Measurements from ENCODE around the gene FOXJ2. TPM values are rescaled to one million over a fixed set of nuclear protein-coding genes. Genes with fewer than 3 reads are reported as not detected.

FOXJ2 gene
- total RNA-seq, 4 donors from 2014 or later = 17.4 to 29.0 (median 23.9) TPM

DNA sequence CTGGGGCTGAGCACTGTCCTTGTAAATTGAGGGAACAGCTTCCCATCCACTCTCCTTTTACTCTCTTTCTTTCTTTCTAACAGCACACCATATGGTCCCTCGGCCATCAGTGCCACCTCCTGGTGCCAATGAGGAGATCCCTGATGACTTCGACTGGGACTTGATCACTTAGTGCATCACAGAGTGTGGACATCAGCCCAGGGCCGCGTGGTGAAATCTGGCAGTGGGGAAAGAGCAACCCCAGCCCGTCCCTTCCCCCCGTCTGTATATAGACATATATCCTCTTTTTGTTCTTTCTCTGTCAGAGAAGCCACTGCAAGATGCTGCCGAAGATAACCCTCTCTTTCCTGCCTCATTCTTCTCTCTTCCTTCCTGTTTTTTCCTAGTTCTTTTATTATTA, 20.2 kb downstream of the FOXJ2 start:
- intact Hi-C loops (cut with DNase I) = no loop called here
- 72% methylated on average over 7 of the region's 7 CpGs for WGBS
- H3K36me3 ChIP-seq = peaks cover 59 to 89% (median 83%) of the 10 kb centered on the region in 4 donors
- H3K27me3 ChIP-seq = no peaks in the 10 kb centered on the region
- no peaks in the 10 kb centered on the region for H3K9me3 ChIP-seq
- DNase-seq (ENCODE audit: extremely low spot score) = no peak
- TF ChIP-seq, protein P1, sequence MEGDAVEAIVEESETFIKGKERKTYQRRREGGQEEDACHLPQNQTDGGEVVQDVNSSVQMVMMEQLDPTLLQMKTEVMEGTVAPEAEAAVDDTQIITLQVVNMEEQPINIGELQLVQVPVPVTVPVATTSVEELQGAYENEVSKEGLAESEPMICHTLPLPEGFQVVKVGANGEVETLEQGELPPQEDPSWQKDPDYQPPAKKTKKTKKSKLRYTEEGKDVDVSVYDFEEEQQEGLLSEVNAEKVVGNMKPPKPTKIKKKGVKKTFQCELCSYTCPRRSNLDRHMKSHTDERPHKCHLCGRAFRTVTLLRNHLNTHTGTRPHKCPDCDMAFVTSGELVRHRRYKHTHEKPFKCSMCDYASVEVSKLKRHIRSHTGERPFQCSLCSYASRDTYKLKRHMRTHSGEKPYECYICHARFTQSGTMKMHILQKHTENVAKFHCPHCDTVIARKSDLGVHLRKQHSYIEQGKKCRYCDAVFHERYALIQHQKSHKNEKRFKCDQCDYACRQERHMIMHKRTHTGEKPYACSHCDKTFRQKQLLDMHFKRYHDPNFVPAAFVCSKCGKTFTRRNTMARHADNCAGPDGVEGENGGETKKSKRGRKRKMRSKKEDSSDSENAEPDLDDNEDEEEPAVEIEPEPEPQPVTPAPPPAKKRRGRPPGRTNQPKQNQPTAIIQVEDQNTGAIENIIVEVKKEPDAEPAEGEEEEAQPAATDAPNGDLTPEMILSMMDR (IDR thresholded peaks at IDR 0.05) = no peak
- TF ChIP-seq POLR2A (IDR thresholded peaks at IDR 0.05; ENCODE audit: low read depth) (no peak), POLR2AphosphoS5 (IDR thresholded peaks at IDR 0.05) (no peak), EP300 (IDR thresholded peaks at IDR 0.05) (no peak)
- no peak overlapping the region for H3K27ac ChIP-seq (replicated peaks in 1 of 4)
- H3K4me3 ChIP-seq = no peak overlapping the region
- H3K4me1 ChIP-seq = no peaks in the 10 kb centered on the region

DNA sequence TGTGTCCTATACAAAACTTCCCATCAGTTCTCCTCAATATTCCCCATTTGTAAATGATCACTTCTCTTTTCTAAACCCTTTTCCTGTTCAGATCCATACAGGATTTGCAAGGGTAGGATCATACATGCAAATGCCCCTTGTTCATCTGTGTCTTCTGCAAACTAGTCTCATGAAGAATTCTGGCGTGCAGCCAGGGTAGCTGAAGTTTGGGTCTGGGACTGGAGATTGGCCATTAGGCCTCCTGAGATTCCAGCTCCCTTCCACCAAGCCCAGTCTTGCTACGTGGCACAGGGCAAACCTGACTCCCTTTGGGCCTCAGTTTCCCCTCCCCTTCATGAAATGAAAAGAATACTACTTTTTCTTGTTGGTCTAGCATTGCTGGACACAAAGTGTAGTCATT, 22.3 kb downstream of the FOXJ2 start:
- WGBS = 100% methylated on average over 2 of the region's 2 CpGs
- H3K27me3 ChIP-seq = no peaks in the 10 kb centered on the region
- no peak overlapping the region for H3K4me3 ChIP-seq
- no peak overlapping the region for H3K27ac ChIP-seq (replicated peaks in 1 of 4)
- no peak for DNase-seq (ENCODE audit: extremely low spot score)
- H3K36me3 ChIP-seq = peaks cover 37 to 68% (median 62%) of the 10 kb centered on the region in 4 donors
- intact Hi-C loops (cut with DNase I) = no loop called here
- TF ChIP-seq, protein P1 (IDR thresholded peaks at IDR 0.05) = no peak
- TF ChIP-seq EP300 (IDR thresholded peaks at IDR 0.05) = no peak
- no peak for TF ChIP-seq POLR2A (IDR thresholded peaks at IDR 0.05; ENCODE audit: low read depth)
- TF ChIP-seq POLR2AphosphoS5 (IDR thresholded peaks at IDR 0.05) = no peak
- no peaks in the 10 kb centered on the region for H3K9me3 ChIP-seq
- H3K4me1 ChIP-seq = no peaks in the 10 kb centered on the region

DNA sequence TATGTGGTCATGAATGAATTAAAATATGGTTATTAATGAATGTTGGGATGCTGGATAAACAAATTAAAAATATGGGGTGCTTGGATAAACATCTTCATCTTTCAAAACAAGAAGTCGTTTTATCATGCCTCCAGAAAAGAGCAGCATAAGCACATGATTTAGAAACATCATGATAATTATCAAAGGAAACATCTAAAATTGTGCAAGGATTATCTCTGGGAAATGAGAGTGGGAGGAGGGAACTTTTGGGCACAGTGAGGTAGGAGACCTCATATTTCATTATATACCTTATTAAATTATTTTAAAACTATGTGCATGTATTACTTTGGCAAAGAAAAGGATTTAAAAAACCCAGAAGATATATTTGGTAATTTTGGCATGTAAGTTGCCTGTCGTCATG, 24.8 kb downstream of the FOXJ2 start:
- TF ChIP-seq, protein P1 (IDR thresholded peaks at IDR 0.05) = no peak
- no peak for TF ChIP-seq POLR2A (IDR thresholded peaks at IDR 0.05; ENCODE audit: low read depth)
- no peak for TF ChIP-seq EP300 (IDR thresholded peaks at IDR 0.05)
- TF ChIP-seq POLR2AphosphoS5 (IDR thresholded peaks at IDR 0.05) = no peak
- H3K4me1 ChIP-seq = no peaks in the 10 kb centered on the region
- intact Hi-C loops (cut with DNase I) = no loop called here
- H3K36me3 ChIP-seq = peaks cover 15 to 43% (median 38%) of the 10 kb centered on the region in 4 donors
- WGBS = 54% methylated on average over 2 of the region's 2 CpGs
- H3K4me3 ChIP-seq = no peak overlapping the region
- DNase-seq (ENCODE audit: extremely low spot score) = no peak
- no peak overlapping the region for H3K27ac ChIP-seq (replicated peaks in 1 of 4)
- no peaks in the 10 kb centered on the region for H3K27me3 ChIP-seq
- no peaks in the 10 kb centered on the region for H3K9me3 ChIP-seq

DNA sequence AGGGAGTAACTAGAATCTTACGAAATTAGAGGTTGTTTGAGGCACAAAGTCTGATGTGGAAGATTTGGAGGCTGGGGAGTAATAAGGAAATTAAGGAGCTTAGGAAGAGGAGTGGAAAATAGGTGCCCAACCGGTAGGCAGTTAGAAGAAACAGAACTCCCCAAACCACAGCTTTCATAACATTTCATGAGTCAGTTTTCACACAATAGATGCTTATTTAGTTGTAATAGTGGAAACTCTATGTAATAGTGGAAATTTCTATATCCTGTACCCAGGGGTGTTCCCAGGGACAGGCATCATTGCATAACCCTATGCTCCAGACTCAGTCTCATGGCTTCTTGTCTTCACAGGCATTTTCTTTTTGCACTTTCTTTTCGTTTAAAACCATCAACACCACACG, 25.3 kb downstream of the FOXJ2 start:
- 60% methylated on average over 4 of the region's 4 CpGs for WGBS
- Histone ChIP-seq H3K27ac (replicated peaks in 1 of 4) (no peak overlapping the region), H3K36me3 (peaks cover 9 to 37% (median 33%) of the 10 kb centered on the region in 4 donors), H3K9me3 (no peaks in the 10 kb centered on the region), H3K4me1 (no peaks in the 10 kb centered on the region), H3K27me3 (no peaks in the 10 kb centered on the region), H3K4me3 (no peak overlapping the region)
- TF ChIP-seq, protein P1 (IDR thresholded peaks at IDR 0.05) = no peak
- TF ChIP-seq EP300 (IDR thresholded peaks at IDR 0.05) = no peak
- no peak for TF ChIP-seq POLR2AphosphoS5 (IDR thresholded peaks at IDR 0.05)
- TF ChIP-seq POLR2A (IDR thresholded peaks at IDR 0.05; ENCODE audit: low read depth) = no peak
- intact Hi-C loops (cut with DNase I) = no loop called here
- DNase-seq (ENCODE audit: extremely low spot score) = no peak

DNA sequence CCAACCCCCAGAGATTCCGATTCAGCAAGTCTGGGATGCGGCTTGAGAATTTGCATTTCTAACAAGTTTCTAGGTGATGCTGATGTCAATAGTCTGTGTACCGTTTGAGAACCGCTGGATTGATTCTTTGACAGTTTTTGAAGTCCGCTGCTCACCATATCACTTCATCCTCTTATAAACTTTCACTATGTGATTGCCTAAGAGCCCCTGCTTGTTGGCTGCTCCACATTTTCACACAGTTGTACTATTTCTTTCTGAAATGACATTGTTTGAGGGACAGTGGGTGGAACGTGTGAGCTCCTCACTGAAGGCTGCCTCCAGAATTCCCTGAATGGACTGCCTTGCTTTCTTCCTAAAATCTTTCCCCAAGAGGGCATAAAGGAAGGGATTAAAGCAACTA, 26.0 kb downstream of the FOXJ2 start:
- no peak overlapping the region for H3K4me3 ChIP-seq
- WGBS = 64% methylated on average over 6 of the region's 6 CpGs

More for the DNA sequence above, 26.0 kb downstream of the FOXJ2 start:
- TF ChIP-seq, protein P1 (IDR thresholded peaks at IDR 0.05) = no peak
- no peak for TF ChIP-seq EP300 (IDR thresholded peaks at IDR 0.05)
- no peak for TF ChIP-seq POLR2AphosphoS5 (IDR thresholded peaks at IDR 0.05)
- no peak for TF ChIP-seq POLR2A (IDR thresholded peaks at IDR 0.05; ENCODE audit: low read depth)
- Histone ChIP-seq H3K27ac (replicated peaks in 1 of 4) (no peak overlapping the region), H3K27me3 (no peaks in the 10 kb centered on the region), H3K4me1 (no peaks in the 10 kb centered on the region), H3K36me3 (peaks cover 5 to 31% (median 26%) of the 10 kb centered on the region in 4 donors), H3K9me3 (no peaks in the 10 kb centered on the region)
- intact Hi-C loops (cut with DNase I) = no loop called here
- DNase-seq (ENCODE audit: extremely low spot score) = no peak

All from esophagus muscularis mucosa (tissue), 4 donors.